HepG2 (cell line): Measurements from ENCODE around the gene WDCP. TPM values are rescaled to one million over a fixed set of nuclear protein-coding genes. Genes with fewer than 3 reads are reported as not detected.

ENCODE experiments used
- AGO2 ChIP-seq: fragments of 200-400 bp; formaldehyde crosslinking; optimal IDR thresholded peaks from 2 replicates; pipeline ENCODE3; 2017; ENCODE audit warnings: mild to moderate bottlenecking, low read depth, low read length, moderate library complexity
- CCAR2 ChIP-seq: fragments of 200-400 bp; formaldehyde crosslinking; optimal IDR thresholded peaks from 2 replicates; pipeline ENCODE3; 2018; ENCODE audit warnings: low read depth, mild to moderate bottlenecking, low read length, moderate library complexity
- ELF4 ChIP-seq: sonication (generic); formaldehyde crosslinking; IDR thresholded peaks from 2 replicates; pipeline ENCODE4 v1.5.0; 2020; ENCODE audit warnings: missing genetic modification reagents, mild to moderate bottlenecking, moderate library complexity, borderline replicate concordance
- ESRRA ChIP-seq: sonication (generic); formaldehyde crosslinking; IDR thresholded peaks from 2 replicates; pipeline ENCODE4 v1.5.1; 2020; ENCODE audit warnings: mild to moderate bottlenecking, low read depth, missing genetic modification reagents
- GATA4 ChIP-seq: sonication (generic); IDR thresholded peaks from 2 replicates; pipeline ENCODE4 v1.6.1; 2016; ENCODE audit warnings: antibody characterized with exemption, low read depth, borderline replicate concordance
- HNF4A ChIP-seq: sonication (generic); formaldehyde crosslinking; IDR thresholded peaks from 2 replicates; pipeline ENCODE4 v1.4.0; 2020; ENCODE audit warnings: missing genetic modification reagents
- KLF9 ChIP-seq: IDR thresholded peaks from 2 replicates; pipeline ENCODE4 v1.6.1; 2016; ENCODE audit warnings: low read depth
- MTF2 ChIP-seq: sonication (generic); formaldehyde crosslinking; IDR thresholded peaks from 2 replicates; pipeline ENCODE4 v1.5.0; 2020; ENCODE audit warnings: missing genetic modification reagents, borderline replicate concordance
- POLR2AphosphoS5 ChIP-seq: IDR thresholded peaks from 2 replicates; pipeline ENCODE4 v1.6.1; 2012; ENCODE audit warnings: low read depth, low read length
- REL ChIP-seq: sonication (generic); formaldehyde crosslinking; conservative IDR thresholded peaks from 2 replicates; pipeline ENCODE4 v1.8.0; 2022; ENCODE audit warnings: mild to moderate bottlenecking, missing genetic modification reagents, moderate library complexity
- SALL2 ChIP-seq: sonication (generic); formaldehyde crosslinking; IDR thresholded peaks from 2 replicates; pipeline ENCODE4 v1.8.1; 2023; ENCODE audit warnings: mild to moderate bottlenecking, missing genetic modification reagents, inconsistent platforms
- SNAI1 ChIP-seq: sonication (generic); formaldehyde crosslinking; IDR thresholded peaks from 2 replicates; pipeline ENCODE4 v1.5.0; 2020; ENCODE audit warnings: mild to moderate bottlenecking, missing genetic modification reagents, borderline replicate concordance
- SOX5 ChIP-seq: IDR thresholded peaks from 2 replicates; pipeline ENCODE4 v1.6.1; 2016; ENCODE audit warnings: borderline replicate concordance
- SRF ChIP-seq: IDR thresholded peaks from 2 replicates; pipeline ENCODE4 v1.6.1; 2011; ENCODE audit warnings: mild to moderate bottlenecking, low read depth, low read length, moderate library complexity
- SRSF9 ChIP-seq: fragments of 200-400 bp; formaldehyde crosslinking; IDR thresholded peaks from 2 replicates; pipeline ENCODE4 v1.6.1; 2018; ENCODE audit warnings: borderline replicate concordance, mild to moderate bottlenecking, low read depth, low read length; ENCODE audit not compliant: insufficient read depth, poor library complexity, severe bottlenecking
- TFE3 ChIP-seq: IDR thresholded peaks from 2 replicates; pipeline ENCODE4 v1.6.1; 2016
- ZBTB3 ChIP-seq: sonication (generic); formaldehyde crosslinking; IDR thresholded peaks from 2 replicates; pipeline ENCODE4 v1.4.0; 2020; ENCODE audit warnings: low read depth, mild to moderate bottlenecking, moderate library complexity, missing genetic modification reagents, borderline replicate concordance
- ZFP90 ChIP-seq: sonication (generic); formaldehyde crosslinking; IDR thresholded peaks from 2 replicates; pipeline ENCODE4 v1.8.0; 2022; ENCODE audit warnings: missing genetic modification reagents, mild to moderate bottlenecking, inconsistent platforms, borderline replicate concordance
- ZFY ChIP-seq: sonication (generic); formaldehyde crosslinking; IDR thresholded peaks from 2 replicates; pipeline ENCODE4 v1.4.0; 2020; ENCODE audit warnings: missing genetic modification reagents
- ZKSCAN8 ChIP-seq: IDR thresholded peaks from 2 replicates; pipeline ENCODE4 v1.6.1; 2016; ENCODE audit warnings: borderline replicate concordance, missing genetic modification reagents, missing compliant biosample characterization
- ZMAT5 ChIP-seq: sonication (generic); formaldehyde crosslinking; IDR thresholded peaks from 2 replicates; pipeline ENCODE4 v1.5.0; 2020; ENCODE audit warnings: mild to moderate bottlenecking, low read depth, missing genetic modification reagents, borderline replicate concordance
- ZNF263 ChIP-seq: sonication (generic); formaldehyde crosslinking; IDR thresholded peaks from 2 replicates; pipeline ENCODE4 v1.4.0; 2020; ENCODE audit warnings: missing genetic modification reagents
- ZNF33B ChIP-seq: sonication (generic); formaldehyde crosslinking; IDR thresholded peaks from 2 replicates; pipeline ENCODE4 v1.5.1; 2020; ENCODE audit warnings: mild to moderate bottlenecking, missing genetic modification reagents
- ZNF34 ChIP-seq: sonication (generic); formaldehyde crosslinking; IDR thresholded peaks from 2 replicates; pipeline ENCODE4 v1.4.0; 2020; ENCODE audit warnings: mild to moderate bottlenecking, missing genetic modification reagents, borderline replicate concordance
- ZNF546 ChIP-seq: sonication (generic); formaldehyde crosslinking; conservative IDR thresholded peaks from 2 replicates; pipeline ENCODE4 v1.8.1; 2023; ENCODE audit warnings: mild to moderate bottlenecking, missing genetic modification reagents
- ZNF691 ChIP-seq: sonication (generic); formaldehyde crosslinking; IDR thresholded peaks from 2 replicates; pipeline ENCODE4 v1.4.0; 2020; ENCODE audit warnings: missing genetic modification reagents, low read depth, mild to moderate bottlenecking, borderline replicate concordance
- ZNF709 ChIP-seq: sonication (generic); formaldehyde crosslinking; IDR thresholded peaks from 2 replicates; pipeline ENCODE4 v1.5.0; 2020; ENCODE audit warnings: mild to moderate bottlenecking, missing genetic modification reagents
- ZNF83 ChIP-seq: sonication (generic); formaldehyde crosslinking; IDR thresholded peaks from 2 replicates; pipeline ENCODE4 v1.4.0; 2020; ENCODE audit warnings: missing genetic modification reagents, mild to moderate bottlenecking, borderline replicate concordance
- polyA plus RNA-seq, 8 experiments: library from polyadenylated mRNA; depleted of rRNA in 3 of 8; stranded (reverse) in 7 of 8; unstranded in 1 of 8; fragments of >200 nt; fragmentation: Illumina TruSeq in 4 of 8; extraction: Trizol in 4 of 8; gene quantifications; 2 replicates each; pipeline versions ENCODE4 v1.2.1 to v1.2.3, GENCODE V29; 2011 to 2016; ENCODE audit warnings: low read depth in 4 of 8, missing spikeins in 1 of 8, mixed read lengths in 1 of 8; ENCODE audit not compliant: insufficient read depth in 1 of 8
- total RNA-seq, 5 experiments: library from RNA; depleted of rRNA; stranded (reverse); fragments of >200 nt; fragmentation: Illumina TruSeq; extraction: Trizol; gene quantifications; 2 replicates each; pipeline ENCODE4 v1.2.3, GENCODE V29; 2016; ENCODE audit warnings: low read depth in 1 of 5

WDCP gene
- total and polyA plus RNA-seq, 2 of the 13 experiments (the other 11 are each of a cell fraction or from before 2014, with no cell fraction given): 17.4 to 22.6 TPM

GRCh38 chr2:24075915-24076848 is 29.0 kb upstream of the WDCP start, which contains the start of gene SF3B6 (continued):
- TF ChIP-seq SRSF9: no peak
- TF ChIP-seq HNF4A (CRISPR knock-in tag): peak; percentile 75
- TF ChIP-seq REL: no peak
- peak; percentile 69 for TF ChIP-seq ZNF263 (CRISPR knock-in tag)
- TF ChIP-seq KLF9 (CRISPR knock-in tag): peak; percentile 95; the same call in 1 of the 2 replicates
- TF ChIP-seq SALL2 (CRISPR knock-in tag): peak; percentile 98
- peak; percentile 97 for TF ChIP-seq ZFP90 (CRISPR knock-in tag)
- peak; percentile 64 for TF ChIP-seq ESRRA (CRISPR knock-in tag)
- TF ChIP-seq POLR2AphosphoS5: peak; percentile 98
- no peak; the same call in 1 of the 2 replicates for TF ChIP-seq ZNF83 (CRISPR knock-in tag)
- TF ChIP-seq SRF: peak; percentile 99
- peak; percentile 83; the same call in 1 of the 2 replicates for TF ChIP-seq SNAI1 (CRISPR knock-in tag)
- peak; percentile 96; the same call in 1 of the 2 replicates for TF ChIP-seq ZNF34 (CRISPR knock-in tag)
- TF ChIP-seq TFE3 (CRISPR knock-in tag): peak; percentile 86
- peak; percentile 99 for TF ChIP-seq ELF4 (CRISPR knock-in tag)
- no peak for TF ChIP-seq MTF2
- peak; percentile 72 for TF ChIP-seq ZFY (CRISPR knock-in tag)
- peak; percentile 99 for TF ChIP-seq CCAR2
- TF ChIP-seq ZKSCAN8: no peak
- TF ChIP-seq ZNF709 (CRISPR knock-in tag): peak; percentile 52; the same call in 1 of the 2 replicates
- TF ChIP-seq ZNF691 (CRISPR knock-in tag): peak; percentile 99
- TF ChIP-seq ZNF546 (CRISPR knock-in tag): peak; percentile 90; the same call in 1 of the 2 replicates
- TF ChIP-seq GATA4: peak; percentile 64; the same call in 1 of the 2 replicates
- TF ChIP-seq ZBTB3: 0 out of 2 replicates have a peak, but pooled peaks have one; percentile 60
- no peak for TF ChIP-seq ZMAT5 (CRISPR knock-in tag)
- peak; percentile 79; the same call in 1 of the 2 replicates for TF ChIP-seq SOX5 (CRISPR knock-in tag)
- peak; percentile 97 for TF ChIP-seq AGO2
- peak; percentile 92 for TF ChIP-seq ZNF33B
